ENCODE data around the gene PTPN22.
A peak's percentile ranks its signal among the peaks of the same experiment; 100 is the strongest.

PTPN22 gene

DNA sequence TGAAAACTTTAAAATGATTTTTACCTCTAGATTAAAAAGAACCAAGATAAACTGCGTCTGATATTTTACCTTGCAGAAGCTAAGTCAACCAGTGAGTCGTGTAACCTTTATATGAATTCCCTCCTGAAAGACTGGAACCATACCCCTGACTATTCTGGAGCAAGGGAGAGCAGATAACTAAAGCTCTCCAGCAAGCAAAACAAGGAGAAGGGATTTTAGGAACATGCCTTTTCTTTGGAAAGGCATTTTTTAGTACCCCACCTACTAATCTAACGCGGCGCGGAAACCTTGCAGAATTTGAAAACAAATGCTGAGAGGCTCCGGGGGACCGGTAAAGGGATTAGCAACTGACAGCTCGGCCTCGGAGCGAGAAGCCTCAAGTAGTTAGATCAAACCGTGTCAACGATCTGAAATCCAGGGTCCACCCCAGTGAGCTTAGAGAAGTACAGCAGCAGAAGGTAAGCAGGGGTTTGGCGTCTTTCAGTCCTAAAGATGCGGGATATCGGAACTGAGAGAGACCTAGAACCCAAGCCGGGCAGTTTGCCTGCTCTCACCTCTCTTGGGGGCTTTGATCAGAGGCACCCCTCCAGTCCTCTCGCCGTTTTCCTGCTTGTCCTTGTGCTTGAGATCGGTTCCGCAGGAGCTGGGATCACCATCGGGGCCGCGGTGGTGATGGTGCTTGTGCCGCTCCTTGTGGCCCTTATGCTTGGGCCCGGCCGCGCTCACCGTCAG lies 60.2 kb downstream of the PTPN22 start:
- TF ChIP-seq, protein P1, sequence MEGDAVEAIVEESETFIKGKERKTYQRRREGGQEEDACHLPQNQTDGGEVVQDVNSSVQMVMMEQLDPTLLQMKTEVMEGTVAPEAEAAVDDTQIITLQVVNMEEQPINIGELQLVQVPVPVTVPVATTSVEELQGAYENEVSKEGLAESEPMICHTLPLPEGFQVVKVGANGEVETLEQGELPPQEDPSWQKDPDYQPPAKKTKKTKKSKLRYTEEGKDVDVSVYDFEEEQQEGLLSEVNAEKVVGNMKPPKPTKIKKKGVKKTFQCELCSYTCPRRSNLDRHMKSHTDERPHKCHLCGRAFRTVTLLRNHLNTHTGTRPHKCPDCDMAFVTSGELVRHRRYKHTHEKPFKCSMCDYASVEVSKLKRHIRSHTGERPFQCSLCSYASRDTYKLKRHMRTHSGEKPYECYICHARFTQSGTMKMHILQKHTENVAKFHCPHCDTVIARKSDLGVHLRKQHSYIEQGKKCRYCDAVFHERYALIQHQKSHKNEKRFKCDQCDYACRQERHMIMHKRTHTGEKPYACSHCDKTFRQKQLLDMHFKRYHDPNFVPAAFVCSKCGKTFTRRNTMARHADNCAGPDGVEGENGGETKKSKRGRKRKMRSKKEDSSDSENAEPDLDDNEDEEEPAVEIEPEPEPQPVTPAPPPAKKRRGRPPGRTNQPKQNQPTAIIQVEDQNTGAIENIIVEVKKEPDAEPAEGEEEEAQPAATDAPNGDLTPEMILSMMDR (IDR thresholded peaks at IDR 0.05; ENCODE audit: insufficient read depth, low read depth, low read length, missing control alignments): no peak
- peak overlapping the region; percentile 90 for H3K4me3 ChIP-seq (ENCODE audit: low read length)
- peak; percentile 26 for DNase-seq (ENCODE audit: low read depth)

DNA sequence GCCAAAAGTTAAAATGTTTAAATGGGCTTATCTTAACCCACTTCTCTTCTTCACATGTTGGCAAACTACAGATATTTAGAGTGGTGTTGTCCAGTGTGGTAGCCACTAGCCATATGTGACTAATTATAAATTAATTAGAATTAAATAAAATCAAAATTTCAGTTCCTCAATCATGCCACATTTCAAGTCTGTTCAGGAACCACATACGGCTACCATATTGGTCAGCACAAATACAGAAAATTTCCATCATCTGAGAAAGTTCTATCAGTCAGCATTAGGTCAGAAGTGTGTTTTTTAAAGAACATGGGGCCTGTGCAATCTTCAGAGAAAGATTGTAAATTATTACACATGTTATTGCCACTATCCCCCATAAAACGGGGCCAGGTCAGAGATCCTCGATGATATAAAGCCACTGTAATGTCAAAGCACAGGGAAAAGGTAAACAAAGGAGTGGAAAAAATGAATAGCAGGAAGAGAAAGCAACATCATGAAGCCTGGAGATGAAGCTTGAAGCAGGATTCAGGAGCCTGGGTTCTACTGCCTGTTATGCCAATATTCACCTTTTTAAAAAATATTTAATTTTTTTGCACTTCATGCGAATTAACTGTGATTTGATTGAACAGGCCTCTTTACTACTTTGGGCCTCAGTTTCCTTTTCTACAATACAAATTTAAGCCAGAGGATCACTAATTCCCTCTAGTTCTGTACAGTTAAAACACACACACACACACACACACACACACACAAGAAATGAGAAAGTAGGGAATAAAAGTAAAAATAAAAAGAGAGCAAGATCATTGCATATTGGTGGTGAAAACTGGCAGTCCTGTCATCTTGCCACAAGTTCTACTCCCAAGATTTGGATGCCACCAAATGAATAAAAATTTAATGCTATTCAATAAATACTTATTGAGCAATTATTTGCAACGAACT lies 61.6 kb downstream of the PTPN22 start:
- H3K4me3 ChIP-seq (ENCODE audit: low read length): peak overlapping the region; percentile 90
- no peak for DNase-seq (ENCODE audit: low read depth)
- TF ChIP-seq, protein P1 (IDR thresholded peaks at IDR 0.05; ENCODE audit: insufficient read depth, low read depth, low read length, missing control alignments): no peak

DNA sequence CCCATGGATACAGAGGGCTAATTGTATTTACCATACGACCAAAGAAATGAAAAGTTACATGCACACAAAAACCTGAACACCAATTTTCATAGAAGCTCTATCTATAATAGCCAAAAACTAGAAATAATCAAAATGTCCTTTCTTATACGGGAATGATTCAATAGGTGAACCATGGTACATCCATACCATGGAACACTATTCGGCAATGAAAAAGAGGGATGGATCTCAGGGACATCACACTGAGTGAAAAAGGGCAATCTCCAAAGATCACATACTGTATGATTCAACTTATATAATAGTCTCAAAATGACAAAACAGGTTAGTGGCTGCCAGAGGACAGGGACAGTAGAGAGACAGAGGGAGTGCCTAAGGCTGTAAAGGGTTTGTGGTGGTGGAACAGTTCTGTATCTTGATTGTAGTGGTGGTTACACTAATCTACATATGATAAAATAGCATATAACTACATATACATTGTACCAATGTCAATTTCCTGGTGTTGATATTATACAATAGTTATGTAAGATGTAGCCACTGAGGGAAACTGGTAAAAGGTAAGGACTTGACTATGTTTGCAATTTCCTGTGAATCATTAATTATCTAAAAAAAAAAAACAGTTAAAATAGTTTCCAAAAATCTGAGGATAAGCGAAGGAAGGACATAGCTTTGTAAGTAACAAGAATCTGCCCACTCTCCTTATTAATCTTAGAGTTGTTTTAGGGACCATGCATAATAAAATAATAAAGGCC lies 62.9 kb downstream of the PTPN22 start:
- TF ChIP-seq, protein P1 (IDR thresholded peaks at IDR 0.05; ENCODE audit: insufficient read depth, low read depth, low read length, missing control alignments): no peak
- no peak overlapping the region for H3K4me3 ChIP-seq (ENCODE audit: low read length)
- peak; percentile 38 for DNase-seq (ENCODE audit: low read depth)

DNA sequence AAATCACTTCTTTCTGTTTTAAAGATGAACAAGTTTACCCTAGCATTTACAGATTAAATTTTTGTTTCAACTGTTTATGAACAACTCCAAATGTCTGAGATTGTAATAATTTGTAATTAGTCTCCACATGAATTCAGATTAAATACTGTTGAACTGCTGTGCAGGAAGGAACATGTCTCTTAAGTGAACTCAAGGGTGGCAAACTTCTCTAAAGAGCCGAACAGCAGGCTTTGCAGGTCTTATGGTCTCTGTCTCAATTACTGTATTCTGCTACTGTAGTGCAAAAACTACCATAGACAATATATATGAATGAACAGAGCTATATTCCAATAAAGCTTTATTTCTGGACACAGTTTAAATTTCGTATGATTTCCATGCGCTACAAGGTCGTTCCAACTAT lies 65.9 kb downstream of the PTPN22 start:
- no peak overlapping the region for H3K4me3 ChIP-seq (ENCODE audit: low read length)
- TF ChIP-seq, protein P1 (IDR thresholded peaks at IDR 0.05; ENCODE audit: insufficient read depth, low read depth, low read length, missing control alignments): no peak
- peak; percentile 38 for DNase-seq (ENCODE audit: low read depth)

DNA sequence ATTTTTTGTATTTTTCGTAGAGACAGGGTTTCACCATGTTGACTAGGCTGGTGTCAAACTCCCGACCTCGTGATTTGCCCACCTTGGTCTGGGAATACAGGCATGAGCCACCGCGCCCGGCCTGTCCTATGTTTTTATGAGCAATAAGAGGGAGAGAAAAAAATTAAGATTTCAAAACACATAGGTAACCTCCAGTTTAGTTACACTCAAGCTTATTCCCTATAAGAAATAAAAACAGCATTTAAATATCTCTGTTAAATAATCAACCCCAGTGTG lies 66.3 kb downstream of the PTPN22 start:
- DNase-seq (ENCODE audit: low read depth): no peak
- TF ChIP-seq, protein P1 (IDR thresholded peaks at IDR 0.05; ENCODE audit: insufficient read depth, low read depth, low read length, missing control alignments): no peak
- no peak overlapping the region for H3K4me3 ChIP-seq (ENCODE audit: low read length)

DNA sequence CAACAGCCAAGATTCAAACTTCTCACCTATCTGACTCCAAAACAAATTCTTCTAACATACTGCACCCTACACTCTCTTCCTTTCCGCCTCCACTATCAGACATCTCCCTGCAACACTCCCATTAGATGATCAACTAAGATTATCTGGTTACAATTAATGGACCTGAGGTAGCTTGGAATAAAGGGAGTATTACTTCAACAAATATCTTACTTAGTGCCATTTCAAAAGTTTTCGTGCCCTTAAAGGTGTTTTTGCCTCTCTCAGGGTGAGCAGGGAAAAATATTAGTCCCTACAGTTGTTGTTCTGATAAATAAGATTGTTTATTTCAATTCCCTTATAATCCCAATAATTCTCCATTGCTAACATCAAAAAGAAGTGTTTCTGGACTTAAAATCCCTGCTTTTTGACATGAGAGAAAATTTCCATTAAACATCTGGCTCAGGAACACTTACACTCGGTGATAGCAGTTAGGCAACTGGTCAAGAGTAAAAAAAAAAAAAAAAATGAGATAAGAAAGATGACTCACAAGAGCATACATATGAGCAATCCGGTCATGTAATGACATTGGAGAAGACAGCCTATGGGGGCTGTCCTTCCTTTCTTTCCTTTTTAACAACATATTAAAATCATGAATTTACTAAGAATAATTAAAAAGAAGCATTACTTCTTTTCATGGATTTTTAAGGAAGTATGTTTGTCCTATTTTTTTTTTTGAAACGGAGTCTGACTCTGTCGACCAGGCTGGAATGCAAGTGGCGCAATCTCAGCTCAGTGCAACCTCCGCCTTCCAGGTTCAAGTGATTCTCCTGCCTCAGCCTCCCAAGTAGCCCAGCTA lies 66.9 kb downstream of the PTPN22 start:
- DNase-seq (ENCODE audit: low read depth): peak; percentile 74
- TF ChIP-seq, protein P1 (IDR thresholded peaks at IDR 0.05; ENCODE audit: insufficient read depth, low read depth, low read length, missing control alignments): no peak
- no peak overlapping the region for H3K4me3 ChIP-seq (ENCODE audit: low read length)
